Hindlimb muscle (tissue), 1 donor: ENCODE measurements around the gene SEL1L3. TPM values are rescaled to one million over a fixed set of nuclear protein-coding genes. Genes with fewer than 3 reads are reported as not detected.
A peak's percentile ranks its signal among the peaks of the same experiment; 100 is the strongest.

Source experiments
- DNase-seq: peaks from one replicate; pipeline ENCODE4 v3.0.0-alpha.2; 2013
- polyA plus RNA-seq: library from polyadenylated mRNA; unstranded; fragments of 120-200 nt; gene quantifications from one replicate; pipeline ENCODE4 v1.2.1, GENCODE V29; 2013; ENCODE audit not compliant: insufficient read length

SEL1L3 gene
- polyA plus RNA-seq, 1 donor = 17.2 TPM

DNA sequence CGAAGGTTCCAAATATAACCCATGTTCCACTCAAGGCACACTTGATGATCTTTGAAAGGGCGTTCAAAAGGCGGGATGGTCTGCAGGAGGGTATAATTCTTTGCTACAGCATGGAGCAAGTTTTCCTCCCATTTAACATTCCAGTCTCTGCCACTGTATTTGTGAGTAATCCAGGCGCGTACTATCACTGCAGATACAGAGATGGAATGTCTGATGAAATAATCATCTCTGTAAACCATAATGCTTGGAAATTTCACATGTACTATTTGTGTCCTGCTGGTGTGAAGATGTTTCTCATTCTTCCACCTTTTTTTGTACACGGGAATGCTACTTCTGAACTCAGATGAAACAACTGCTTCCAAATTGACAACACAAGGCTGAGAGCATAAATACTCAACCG, 15.5 kb downstream of the SEL1L3 start:
- no peak for DNase-seq

DNA sequence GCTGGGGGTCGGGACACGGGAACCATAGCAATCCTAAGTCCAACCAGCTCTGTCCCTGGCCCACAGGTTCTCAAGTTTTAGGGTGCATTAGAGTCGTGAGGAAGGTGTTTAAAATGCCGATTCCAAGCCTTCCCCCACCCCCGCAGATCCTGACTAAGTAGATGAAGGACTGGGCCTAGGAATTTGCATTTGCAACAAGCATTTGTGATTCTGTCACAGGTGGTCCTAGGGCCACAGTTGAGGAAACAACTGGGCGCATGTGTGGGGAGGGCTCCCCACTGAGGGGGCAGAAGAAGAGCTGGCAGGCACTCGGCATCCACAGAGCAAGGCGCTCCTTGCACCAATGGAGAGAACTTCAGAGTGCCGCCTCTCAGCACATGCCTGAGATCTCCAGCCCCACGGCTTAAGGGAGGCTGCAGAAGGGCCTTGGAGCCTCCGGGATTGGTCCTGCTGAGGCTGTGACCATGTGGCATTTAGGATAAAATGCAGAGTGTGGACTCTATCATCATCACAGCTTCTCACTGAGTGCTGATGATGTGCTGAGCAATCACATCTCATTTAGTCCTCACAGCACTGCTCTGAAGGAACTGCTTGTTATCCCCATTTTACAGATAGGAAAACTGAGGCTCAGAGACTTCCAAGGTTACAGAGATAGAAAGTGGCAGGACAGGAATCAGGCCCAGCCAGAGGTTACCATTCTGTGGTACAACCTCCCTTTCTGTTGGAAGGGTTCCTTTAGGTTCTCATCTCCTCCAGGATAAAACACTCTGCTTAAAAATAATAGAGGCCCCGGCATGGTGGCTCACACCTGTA, 16.7 kb downstream of the SEL1L3 start:
- DNase-seq = no peak

GRCh38 chr4:25844961-25845712, 17.7 kb downstream of the SEL1L3 start:
- no peak for DNase-seq

DNA sequence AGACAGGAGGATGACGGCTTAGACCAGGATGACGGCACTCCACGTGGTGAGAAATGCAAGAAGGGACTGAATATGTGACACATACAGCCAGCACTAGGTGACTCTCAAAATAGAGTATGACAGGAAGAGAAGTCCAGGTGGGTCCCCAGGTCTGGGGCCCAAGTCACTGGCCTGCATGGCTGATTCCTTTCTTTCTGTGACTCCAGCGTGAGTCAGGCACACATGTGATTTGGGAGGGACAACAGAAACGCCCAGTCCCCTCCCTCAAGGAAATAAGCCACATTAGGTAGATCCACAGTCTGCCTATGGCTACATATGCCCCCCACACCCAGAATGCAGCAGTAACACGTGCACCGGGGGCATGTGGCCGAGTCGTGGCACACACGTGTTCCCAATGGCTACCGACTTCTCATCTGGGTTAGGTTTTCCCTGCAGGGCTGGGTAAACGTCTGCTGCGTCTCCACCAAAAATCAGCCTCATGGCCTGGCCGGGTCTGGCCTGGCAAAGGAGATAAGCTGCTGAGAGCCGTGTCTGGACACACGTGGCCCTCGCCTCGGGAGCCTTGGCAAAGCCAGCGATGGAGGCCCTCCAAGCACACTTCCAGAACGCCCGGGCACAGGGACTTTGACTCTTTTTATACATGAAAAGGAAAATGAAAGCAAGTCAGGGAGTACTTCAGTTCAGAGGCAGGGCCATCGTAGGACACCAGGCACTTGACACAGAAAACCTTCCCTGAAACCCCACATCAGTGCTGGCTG, 19.3 kb downstream of the SEL1L3 start:
- no peak for DNase-seq

GRCh38 chr4:25842229-25842845, 20.5 kb downstream of the SEL1L3 start:
- no peak for DNase-seq

- no peak for DNase-seq
These were observed 23.1 kb downstream of the SEL1L3 start for GRCh38 chr4:25839687-25840086.

DNA sequence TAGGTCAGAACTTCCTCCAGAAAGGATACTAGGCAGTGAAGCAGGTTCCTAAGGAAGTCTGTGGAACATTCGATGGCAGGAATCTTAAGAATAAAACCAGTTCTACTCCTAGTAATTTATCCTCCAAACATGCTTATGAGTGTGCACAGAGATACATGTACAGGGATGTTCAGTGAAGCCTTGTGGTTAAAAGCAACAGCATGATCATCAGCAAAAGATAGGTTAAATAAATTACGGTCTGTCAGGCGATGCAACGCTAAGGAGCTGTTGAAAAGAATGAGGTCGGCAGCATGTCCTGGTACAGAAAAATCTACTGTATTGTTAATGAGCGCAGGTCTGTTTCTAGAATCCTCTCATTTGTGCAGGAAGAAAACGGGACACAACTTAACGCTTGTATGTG, 23.6 kb downstream of the SEL1L3 start:
- no peak for DNase-seq

DNA sequence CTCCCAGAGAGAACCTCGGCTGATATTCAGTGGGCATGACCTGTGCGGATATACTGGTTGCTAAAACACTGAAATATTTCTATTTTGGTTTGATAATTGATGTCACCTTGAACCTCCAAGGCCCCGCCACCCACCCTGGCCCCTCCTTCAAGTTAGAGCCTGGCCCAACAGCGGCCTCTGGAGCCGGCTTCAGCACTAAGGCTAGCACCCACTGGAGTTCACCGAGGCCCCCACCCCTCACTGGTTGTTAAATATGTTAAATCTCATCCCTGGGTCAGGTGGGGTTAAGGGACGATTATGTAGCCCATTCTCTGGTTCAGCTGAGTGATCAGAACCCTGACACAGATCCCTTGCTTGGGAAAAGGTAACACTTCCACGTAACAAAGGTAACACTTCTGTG, 24.3 kb downstream of the SEL1L3 start:
- DNase-seq = no peak

GRCh38 chr4:25837107-25837506, 25.7 kb downstream of the SEL1L3 start:
- no peak for DNase-seq

DNA sequence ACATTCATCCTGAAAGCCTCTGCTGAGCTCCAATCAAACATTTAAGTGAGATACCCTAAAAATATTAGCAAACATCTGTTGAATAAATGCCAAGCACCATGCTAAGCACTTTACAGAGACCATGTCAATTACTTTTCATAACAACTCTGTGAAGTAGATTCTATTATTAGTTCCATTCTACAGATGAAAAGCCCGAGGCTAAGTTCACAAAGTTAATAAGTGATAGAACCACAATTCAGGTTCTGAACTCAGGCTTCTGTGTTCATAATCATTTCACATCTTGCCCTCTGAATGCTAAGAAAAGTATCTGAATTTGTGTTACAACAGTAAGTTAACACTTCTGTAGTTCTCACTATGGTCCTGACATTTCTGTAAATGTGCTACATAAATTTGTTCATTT, 27.4 kb downstream of the SEL1L3 start:
- no peak for DNase-seq

- DNase-seq = no peak
These were observed 28.2 kb downstream of the SEL1L3 start for GRCh38 chr4:25834411-25835107.

DNA sequence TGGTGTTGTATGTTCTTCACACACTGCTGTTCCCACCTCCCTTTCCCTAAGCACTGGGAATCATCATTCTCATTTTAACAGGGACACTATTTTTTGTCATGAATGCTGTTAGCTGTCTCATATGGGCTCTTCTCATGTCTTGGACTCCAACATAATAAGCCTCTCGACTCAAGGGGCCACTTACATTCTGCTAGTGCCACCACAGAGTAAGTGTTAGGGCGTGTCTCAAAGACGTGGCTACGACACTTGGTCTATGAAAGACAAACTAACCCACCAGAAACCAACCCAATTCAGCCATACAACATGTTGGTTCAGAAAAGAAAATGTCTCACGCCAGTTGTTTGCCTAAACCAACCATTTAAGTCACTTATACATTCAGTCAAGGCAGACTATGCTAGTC, 32.2 kb downstream of the SEL1L3 start:
- no peak for DNase-seq

- no peak for DNase-seq
These were observed 34.9 kb downstream of the SEL1L3 start for GRCh38 chr4:25827897-25828296.

- no peak for DNase-seq
These were observed 35.4 kb downstream of the SEL1L3 start for GRCh38 chr4:25827373-25827772.

DNA sequence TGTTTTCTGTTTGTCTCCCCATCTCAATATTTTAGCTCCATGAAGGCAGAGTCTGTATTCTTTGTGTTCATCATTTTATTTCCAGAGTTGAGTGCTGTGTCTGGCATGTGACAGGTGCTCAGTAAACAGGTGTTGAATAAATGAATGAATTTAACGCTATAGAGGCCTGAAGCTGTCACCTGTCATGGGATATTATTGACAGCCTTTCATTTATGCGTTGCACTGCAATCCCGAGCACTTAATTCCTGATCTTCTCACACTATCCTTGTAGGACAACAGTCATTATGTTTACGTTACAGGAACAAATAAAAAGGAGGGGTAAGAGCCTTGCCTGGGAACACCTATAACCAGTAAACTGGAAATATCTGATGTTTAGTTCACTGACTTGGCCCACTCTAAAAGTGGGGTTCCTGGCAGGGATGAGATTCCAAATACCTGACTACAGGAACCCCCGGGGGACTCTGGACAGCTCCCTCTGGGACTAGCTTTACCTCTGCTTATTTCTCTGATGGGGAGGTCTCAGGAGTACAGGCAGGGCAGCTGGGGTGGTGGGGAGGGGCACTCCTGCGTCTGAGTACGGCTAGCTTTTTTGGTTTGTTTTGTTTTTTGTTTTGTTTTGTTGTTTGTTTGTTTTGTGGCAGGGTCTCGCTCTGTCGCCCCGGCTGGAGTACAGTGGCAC, 36.6 kb downstream of the SEL1L3 start:
- DNase-seq = no peak

DNA sequence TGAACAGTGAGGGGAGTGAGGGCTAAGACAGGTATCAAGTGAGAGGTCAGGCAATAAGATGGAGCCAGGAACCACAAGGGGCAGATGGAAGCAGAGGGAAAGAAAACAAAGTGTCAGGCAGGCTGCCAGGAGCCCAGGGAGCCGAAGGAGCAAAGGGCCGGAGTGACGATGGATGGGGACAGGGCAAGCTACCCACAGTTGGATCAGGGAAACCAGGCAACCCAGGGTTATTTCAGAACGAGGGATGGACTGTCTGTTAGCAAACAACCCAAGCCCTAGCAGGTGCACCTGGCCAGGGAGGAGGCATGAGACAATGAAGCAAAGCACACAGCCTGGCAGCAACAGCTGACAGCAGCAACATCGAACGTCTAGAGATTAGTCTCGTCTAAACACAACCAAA, 39.2 kb downstream of the SEL1L3 start:
- no peak for DNase-seq

DNA sequence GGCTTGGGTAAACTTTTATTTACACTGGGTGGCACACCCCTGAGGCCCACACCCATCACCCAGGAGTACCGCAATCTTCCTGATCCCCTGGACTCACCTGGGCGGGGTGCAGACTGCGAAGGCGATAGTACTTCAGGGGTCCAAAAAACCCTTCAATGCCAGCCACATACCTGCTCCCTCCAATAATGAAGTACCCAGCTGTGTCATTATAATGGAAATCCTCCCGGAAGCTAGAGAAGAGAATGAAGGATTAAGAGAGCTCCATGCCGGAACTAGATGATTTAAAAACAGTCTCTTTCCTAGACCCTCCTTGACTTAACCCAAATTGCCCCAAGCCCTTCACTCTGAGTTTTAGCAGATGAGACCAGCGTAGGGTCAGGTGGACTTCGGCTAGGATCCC, 40.9 kb downstream of the SEL1L3 start:
- no peak for DNase-seq

GRCh38 chr4:25821267-25821666, 41.5 kb downstream of the SEL1L3 start:
- DNase-seq = no peak

GRCh38 chr4:25818876-25819275, 43.9 kb downstream of the SEL1L3 start:
- DNase-seq = no peak

DNA sequence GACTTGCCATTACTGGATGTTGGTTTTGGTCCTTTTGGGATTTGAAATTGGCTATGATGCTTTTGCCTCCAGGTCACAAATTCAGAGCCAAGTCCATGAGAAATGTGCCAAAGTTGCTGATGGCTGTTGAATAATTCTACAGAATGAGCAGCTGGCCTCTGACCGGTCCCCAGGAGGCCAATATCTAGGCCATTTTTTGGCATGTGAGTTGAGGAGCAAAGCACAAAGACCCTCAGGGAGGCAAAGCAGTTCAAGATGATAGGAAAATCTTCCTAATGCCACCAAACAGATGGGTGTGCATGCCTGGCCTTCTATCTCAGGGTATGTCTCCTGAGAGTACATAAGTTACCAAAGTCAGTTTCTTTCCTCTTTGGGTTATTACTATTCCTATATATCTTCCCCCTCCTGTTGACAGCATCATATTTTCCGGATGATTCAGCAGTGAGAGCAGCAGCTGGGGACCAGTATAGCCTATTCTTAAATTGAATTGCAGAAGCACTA, 44.4 kb downstream of the SEL1L3 start:
- DNase-seq = peak; percentile 48

DNA sequence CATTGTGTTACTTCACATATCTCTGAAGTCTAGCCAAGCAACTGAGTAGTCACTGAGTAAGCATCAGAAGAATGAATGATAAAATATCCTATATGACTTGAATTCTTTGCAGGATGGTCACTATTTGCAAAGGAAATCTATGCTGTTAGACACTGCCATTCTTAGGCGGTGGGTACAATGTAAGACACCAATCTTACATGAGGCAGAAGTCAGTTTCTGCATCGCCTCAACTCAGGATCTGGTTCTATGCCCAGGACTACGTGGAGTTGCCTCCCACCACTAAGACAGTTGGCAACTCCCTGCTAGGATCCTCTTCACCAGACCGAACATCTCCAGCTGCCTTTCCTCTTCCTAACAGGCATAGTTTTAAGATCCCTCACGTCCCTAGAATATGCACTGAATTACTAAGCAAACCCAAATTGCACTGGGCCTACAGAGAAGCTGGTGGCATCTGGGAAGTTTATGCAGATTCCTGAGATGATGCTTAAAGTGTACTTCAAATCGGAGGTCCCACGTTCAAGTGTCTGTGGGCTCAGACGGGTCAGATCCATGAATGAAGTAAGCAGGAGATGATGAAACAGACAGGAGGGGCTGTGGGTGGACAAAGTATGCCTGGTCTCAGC, 45.6 kb downstream of the SEL1L3 start:
- DNase-seq = no peak
